Thoracic aorta (tissue), 2 donors: ENCODE data around the gene MED15. TPM values are rescaled to one million over a fixed set of nuclear protein-coding genes. Genes with fewer than 3 reads are reported as not detected.
A peak's percentile ranks its signal among the peaks of the same experiment; 100 is the strongest.

Source experiments
- ATAC-seq: fragments of 150-250 bp; one replicate; pipeline ENCODE4 v1.8.0; 2017; ENCODE audit warnings: low read depth; ENCODE audit not compliant: insufficient number of reproducible peaks, low FRiP score
- DNase-seq: peaks from one replicate; pipeline ENCODE4 v3.0.0-alpha.2; 2020; ENCODE audit warnings: low spot score
- H3K27ac ChIP-seq, 2 donors: fragments of 200-600 bp; sonication (generic); 1 replicate in 1 of 2; 2 replicates in 1 of 2; pipeline ENCODE4 v1.5.1; 2016; ENCODE audit warnings: mild to moderate bottlenecking in 2 of 2, moderate library complexity in 2 of 2
- H3K27me3 ChIP-seq: fragments of 200-600 bp; sonication (generic); replicated peaks from 2 replicates; pipeline ENCODE4 v1.6.0; 2016; ENCODE audit warnings: mild to moderate bottlenecking; ENCODE audit not compliant: insufficient read depth
- H3K36me3 ChIP-seq: fragments of 200-600 bp; sonication (generic); one replicate; pipeline ENCODE4 v1.5.1; 2016
- H3K4me1 ChIP-seq, 2 donors: fragments of 200-600 bp; sonication (generic); 1 replicate in 1 of 2; 2 replicates in 1 of 2; pipeline versions ENCODE4 v1.5.1 to v1.6.0; 2016; ENCODE audit warnings: low read depth in 2 of 2, mild to moderate bottlenecking in 1 of 2; ENCODE audit not compliant: control insufficient read depth in 1 of 2
- H3K4me3 ChIP-seq: fragments of 200-600 bp; sonication (generic); 2 replicates; pipeline ENCODE4 v1.5.1; 2016; ENCODE audit warnings: mild to moderate bottlenecking
- H3K9me3 ChIP-seq: fragments of 200-600 bp; sonication (generic); 2 replicates; pipeline ENCODE4 v1.5.1; 2016
- CTCF ChIP-seq: fragments of 200-600 bp; sonication (generic); IDR thresholded peaks from one replicate; pipeline ENCODE4 v1.5.1; 2019; ENCODE audit warnings: antibody characterized with exemption
- total RNA-seq, 2 donors: library from RNA; depleted of rRNA; stranded (reverse); fragments of >200 nt; gene quantifications; one replicate each; pipeline versions ENCODE4 v1.1.0 to v1.2.3, GENCODE V29; 2016

MED15 gene
- total RNA-seq, 2 donors from 2014 or later = 78.9 to 98.6 TPM

GRCh38 chr22:20563466-20563906, 56.1 kb downstream of the MED15 start:
- Histone ChIP-seq H3K27me3 (no peaks in the 10 kb centered on the region), H3K27ac (no peak overlapping the region), H3K4me1 (peaks cover 2 to 29% of the 10 kb centered on the region in 2 donors), H3K36me3 (peaks cover 35% of the 10 kb centered on the region), H3K9me3 (no peaks in the 10 kb centered on the region), H3K4me3 (no peak overlapping the region)
- DNase-seq = no peak
- no peak for ATAC-seq
- TF ChIP-seq CTCF = no peak

GRCh38 chr22:20563941-20564371, 56.5 kb downstream of the MED15 start:
- Histone ChIP-seq H3K4me1 (peaks cover 7 to 33% of the 10 kb centered on the region in 2 donors), H3K36me3 (peaks cover 38% of the 10 kb centered on the region), H3K27ac (no peak overlapping the region), H3K27me3 (no peaks in the 10 kb centered on the region), H3K4me3 (no peak overlapping the region), H3K9me3 (no peaks in the 10 kb centered on the region)
- no peak for TF ChIP-seq CTCF
- DNase-seq = no peak
- no peak for ATAC-seq

GRCh38 chr22:20565079-20565734, 57.8 kb downstream of the MED15 start:
- Histone ChIP-seq H3K27me3 (no peaks in the 10 kb centered on the region), H3K9me3 (no peaks in the 10 kb centered on the region), H3K4me1 (peaks cover 16 to 45% of the 10 kb centered on the region in 2 donors), H3K4me3 (no peak overlapping the region), H3K36me3 (peaks cover 38% of the 10 kb centered on the region), H3K27ac (no peak overlapping the region)
- no peak for TF ChIP-seq CTCF
- ATAC-seq (no peak), DNase-seq (no peak)

GRCh38 chr22:20565761-20566160, 58.4 kb downstream of the MED15 start:
- Histone ChIP-seq H3K9me3 (no peaks in the 10 kb centered on the region), H3K27ac (no peak overlapping the region), H3K4me1 (peaks cover 16 to 48% of the 10 kb centered on the region in 2 donors), H3K4me3 (no peak overlapping the region), H3K27me3 (no peaks in the 10 kb centered on the region), H3K36me3 (peaks cover 38% of the 10 kb centered on the region)
- no peak for DNase-seq
- TF ChIP-seq CTCF = no peak
- no peak for ATAC-seq

GRCh38 chr22:20566420-20567260, 59.2 kb downstream of the MED15 start:
- H3K4me3 ChIP-seq = no peak overlapping the region
- peaks cover 45% of the 10 kb centered on the region for H3K36me3 ChIP-seq
- DNase-seq (no peak), ATAC-seq (no peak)
- H3K4me1 ChIP-seq = peaks cover 16 to 48% of the 10 kb centered on the region in 2 donors
- H3K27me3 ChIP-seq = no peaks in the 10 kb centered on the region
- H3K9me3 ChIP-seq = no peaks in the 10 kb centered on the region
- no peak for TF ChIP-seq CTCF
- peak overlapping the region in 1 of 2 donors; percentile 76 for H3K27ac ChIP-seq
